ENCODE measurements around the gene PRKCE.

PRKCE gene

DNA sequence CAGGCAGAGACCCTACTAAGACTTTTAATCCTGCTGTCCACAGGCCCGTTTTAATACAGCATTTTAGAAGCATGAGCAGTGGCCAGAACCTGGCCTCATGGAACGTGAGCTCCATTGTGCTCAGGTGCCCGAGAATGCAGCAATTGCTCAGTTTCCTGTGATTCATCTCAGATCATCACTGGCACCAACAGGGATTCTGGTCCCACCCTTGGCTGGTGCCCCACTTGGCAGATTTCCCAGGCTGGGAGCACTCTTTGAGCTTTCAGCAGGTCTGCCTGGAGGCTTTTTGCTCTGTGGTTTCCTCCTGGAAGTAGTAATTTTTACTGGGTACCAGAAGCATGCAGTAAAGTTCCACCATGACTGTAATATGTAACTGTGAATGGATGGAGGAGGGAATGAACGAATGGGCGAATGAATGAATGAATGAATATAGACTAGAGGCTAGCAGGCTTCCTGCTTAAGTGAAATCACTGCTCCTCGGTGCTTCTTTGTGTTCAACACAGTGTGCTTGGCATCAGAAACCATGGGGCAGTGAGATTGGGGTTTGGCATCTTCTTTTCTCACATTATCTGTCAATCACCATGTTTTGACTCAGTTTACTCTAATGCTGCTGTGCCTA, 312.9 kb downstream of the PRKCE start:
- peak; percentile 84 for DNase-seq (ENCODE audit: low spot score)

DNA sequence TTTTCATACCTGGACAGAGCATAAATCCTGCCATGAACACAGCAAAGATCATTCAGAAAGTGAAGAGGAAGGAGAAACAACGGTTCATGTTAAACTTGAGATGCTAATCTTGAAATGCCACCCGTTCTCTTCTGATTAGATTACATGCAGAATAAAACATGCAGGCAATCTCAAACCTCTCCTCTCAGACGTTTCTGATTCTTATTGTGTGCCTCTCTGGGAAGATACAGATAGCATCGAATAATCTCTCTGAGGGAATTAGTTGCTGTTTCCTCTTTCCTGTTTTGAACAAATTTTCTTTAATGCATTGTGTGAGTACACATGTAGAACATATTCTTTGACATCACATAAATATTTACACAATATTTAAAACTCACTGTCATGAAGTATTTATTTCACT, 313.4 kb downstream of the PRKCE start:
- no peak for DNase-seq (ENCODE audit: low spot score)

DNA sequence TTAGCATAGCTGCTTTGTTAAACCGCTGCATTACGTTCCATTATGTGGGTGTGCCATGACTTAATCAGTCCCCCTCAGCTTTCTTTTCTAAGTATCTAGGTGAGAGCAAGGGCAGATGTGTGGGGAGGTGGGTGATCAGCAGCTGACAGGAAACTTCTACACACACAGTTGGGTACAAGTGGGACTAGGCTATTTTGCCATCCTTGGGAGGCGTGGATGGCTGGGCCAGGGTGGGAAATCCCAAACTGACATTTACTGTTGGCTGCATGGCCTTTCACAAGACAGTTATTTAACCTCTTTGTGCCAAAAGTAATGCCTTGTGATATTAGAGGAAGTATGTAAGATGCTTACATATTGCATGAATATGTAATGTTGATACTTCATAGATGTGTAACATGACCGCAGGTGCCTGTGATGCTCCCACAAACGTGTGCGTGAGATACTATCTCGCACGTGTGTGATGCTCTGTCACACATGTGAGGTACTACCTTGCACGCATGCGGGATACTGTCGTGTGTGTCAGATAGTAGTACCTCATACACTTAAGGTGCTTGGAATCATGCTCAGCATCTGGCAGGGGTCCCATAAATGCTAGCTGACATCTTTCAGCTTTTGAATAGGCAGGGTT, 314.5 kb downstream of the PRKCE start:
- no peak for DNase-seq (ENCODE audit: low spot score)

DNA sequence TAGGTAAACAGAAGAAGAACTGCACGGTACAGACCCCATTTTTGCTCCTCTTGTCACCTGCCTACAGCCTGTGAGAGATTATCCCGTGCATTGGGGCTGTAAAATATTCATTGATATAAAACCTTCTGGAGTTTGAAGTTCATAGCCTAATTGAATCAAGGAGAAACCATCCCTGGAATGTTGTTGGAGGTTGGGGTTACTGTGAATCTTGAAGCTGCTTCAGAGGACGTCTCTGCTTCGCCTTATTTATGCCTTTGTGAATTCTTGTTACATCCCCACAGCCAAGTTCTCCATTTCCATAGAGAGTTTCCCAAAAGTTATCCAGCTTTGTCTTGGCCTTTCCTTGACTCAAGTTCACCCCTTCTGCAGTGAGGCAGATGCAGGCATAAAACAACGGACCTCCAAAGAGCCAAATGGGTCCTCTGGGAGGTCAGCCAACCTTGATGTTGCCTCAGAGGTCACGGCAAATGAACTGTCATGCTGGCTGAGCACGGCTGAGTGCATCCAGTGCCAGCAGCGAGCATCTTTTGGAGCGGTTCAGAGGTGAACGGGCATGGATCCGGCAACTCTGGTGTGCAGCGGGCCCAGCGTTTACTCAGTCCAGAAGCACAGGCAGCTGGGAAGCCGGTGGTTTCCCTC, 317.6 kb downstream of the PRKCE start:
- DNase-seq (ENCODE audit: low spot score) = no peak

DNA sequence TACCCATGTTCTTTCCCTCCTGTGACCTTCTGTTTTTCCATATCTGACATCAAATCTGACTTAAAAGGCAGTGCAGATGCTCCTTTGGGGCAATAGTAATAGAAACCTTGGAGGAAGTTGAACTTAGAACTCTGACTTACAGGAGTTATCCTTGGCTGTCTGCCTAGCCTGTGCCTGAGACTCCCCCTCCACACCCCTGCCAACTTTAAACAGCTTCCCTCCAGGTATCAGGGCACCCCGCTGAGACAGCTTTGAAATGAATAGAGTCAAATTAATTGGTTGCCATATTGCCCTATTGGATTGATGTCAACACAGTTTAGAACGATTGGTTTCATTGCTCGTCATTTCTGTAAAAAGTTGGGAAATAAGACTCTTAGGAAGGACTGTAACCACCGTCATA, 322.0 kb downstream of the PRKCE start:
- no peak for DNase-seq (ENCODE audit: low spot score)

DNA sequence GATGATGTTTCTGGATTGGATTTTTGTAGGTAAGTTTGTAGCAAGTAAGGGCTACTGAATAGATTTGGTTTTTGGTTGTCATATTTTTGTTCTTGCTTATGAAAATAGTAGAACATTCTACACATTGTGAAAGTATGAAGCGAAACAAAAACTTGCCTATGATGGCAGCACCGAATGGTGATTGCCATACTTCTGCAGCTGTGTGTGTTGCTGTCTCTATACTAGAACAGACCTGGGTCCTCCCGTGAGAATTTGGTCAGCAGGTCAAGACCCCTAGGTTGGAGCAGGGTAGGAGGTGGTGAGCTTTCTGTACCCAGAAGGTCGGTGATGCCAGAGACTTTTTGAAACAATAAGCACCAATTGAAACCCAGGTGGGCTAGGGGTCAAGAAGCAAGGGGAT, 322.6 kb downstream of the PRKCE start:
- DNase-seq (ENCODE audit: low spot score) = no peak

DNA sequence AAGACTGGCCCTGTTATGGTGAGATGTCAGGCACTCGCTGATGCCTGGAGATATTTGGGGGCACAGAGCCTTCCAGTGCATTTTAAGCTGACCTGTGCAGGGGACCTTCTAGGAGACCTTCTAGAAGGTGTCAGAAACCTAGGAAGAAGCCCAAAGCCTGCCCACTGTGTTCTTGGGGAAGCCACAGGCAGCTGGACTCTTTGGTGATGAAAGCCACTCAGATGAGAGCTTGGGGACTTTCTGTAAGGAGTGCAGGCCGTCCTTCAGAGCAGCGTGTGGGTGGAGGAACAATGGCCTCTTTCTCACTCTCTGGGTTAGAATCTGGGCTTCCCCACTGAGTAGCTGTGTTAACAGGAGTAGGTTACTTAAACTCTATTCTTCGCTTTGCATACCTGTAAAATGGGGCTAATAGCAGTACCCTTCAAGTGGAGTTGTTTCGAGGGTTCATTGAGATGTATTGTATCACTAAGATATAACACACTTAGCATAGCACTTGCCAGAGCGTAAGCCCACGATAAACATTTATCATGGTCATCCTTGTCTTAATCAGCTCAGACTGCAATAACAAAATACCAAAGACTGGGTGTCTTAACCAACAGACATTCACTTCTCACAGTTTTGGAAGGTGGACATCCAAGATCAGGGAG, 323.4 kb downstream of the PRKCE start:
- DNase-seq (ENCODE audit: low spot score) = no peak

DNA sequence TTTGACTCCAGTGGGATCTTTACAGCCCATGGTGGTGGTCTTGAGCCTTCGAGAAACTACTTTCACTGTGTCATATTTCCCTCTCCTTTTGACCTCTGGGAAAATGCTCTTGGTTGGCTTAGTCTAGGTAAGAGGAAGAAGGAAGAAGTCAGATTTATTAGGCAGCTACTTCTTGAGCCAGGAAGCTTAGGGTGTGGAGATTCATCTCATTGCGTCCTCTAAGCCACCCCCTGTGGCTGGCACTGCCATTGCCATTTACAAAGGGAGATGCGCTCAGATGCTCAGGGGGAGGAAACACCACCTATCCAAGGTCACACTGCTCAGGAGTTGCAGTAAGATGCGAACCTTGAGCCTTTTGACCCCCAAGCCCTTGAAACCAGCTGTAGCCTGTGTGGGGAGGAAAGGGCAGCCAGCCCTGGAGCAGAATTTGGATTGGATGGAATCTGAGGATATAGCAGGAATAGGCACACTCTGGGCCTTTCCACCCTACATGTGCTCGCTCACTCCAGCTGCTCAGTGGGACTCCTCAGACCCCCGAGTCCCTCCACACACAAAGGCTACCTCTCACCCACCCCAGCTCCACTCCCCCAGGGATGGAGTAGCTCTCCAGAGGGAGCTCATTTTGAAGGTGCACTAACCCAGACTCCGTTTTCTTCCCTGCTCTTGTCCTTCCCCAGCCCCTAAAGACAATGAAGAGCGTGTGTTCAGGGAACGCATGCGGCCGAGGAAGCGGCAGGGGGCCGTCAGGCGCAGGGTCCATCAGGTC, 324.5 kb downstream of the PRKCE start:
- DNase-seq (ENCODE audit: low spot score) = no peak

DNA sequence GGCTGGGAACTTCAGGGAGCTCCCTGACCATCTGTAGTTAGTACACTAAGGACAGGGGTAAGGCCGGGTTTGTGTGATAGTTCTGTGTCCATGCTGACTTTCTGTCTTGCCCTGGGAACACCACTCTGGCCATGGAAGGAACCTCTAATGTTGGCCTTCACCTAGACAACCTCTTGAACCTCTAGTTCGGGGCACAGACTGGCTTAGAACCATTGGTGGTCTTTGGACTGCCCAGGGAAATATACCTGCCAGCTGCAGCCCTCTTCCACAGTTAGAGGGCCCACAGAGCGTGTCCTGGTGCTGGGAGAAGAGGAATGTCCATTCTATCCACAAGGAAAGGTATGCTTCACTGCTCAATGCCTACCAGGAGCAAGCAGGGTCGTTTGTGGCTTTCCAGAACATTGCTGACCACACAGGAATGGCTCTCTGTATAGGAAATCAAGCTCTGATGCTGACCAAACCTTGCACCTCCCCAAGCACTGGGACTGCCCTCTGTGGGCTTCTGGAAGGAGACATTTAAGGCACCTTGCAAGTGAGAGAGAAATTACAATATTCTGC, 326.9 kb downstream of the PRKCE start:
- DNase-seq (ENCODE audit: low spot score) = no peak

DNA sequence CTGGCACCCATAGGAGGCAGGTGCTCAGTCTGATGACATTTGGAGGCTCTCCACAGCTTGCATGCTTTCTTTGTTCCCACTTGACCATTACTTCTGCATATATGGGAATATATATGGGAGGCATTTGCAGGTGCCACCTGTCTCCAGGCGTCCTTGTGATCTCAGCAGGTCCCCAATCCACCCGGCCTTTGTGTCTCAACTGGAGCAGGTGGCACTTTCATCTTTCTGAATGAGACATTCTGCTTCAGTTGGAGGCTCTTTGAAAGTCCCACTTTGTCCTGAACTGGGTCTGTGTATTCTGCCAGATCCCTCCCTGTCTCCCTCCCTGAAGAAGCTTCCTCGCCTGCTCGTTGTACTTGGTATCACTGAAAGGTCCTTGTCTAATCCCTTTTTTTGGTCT, 327.6 kb downstream of the PRKCE start:
- DNase-seq (ENCODE audit: low spot score) = no peak

DNA sequence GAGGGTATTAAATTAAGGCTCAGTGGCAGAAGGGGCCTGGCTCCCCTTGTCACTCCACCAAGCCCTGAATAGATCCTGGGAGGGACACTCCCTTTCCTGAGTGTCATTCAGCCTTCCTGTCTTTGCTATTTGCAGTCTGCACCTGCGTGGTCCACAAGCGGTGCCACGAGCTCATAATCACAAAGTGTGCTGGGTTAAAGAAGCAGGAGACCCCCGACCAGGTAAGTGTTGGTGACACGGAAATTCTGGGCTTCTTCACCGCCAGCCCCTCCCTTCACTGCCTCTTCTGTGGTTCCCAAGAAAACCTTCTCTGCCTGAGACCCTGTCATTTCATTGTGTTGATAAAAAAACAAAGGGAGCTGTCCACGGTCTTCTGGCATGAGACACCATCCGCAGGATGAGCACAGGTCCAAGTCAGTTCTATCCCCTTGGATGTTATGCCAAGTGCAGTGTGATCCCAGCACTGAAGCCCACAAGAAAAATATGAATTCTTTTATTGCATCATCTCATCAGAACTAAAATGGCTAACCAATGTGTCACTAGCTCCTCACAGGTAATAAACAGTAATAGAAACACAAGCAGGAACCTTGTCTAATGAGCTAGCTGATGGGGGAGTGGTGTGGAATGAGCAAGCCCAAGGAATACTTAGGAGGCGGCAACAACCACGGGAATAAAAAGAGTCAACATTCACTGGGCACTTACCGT, 328.8 kb downstream of the PRKCE start:
- no peak for DNase-seq (ENCODE audit: low spot score)

DNA sequence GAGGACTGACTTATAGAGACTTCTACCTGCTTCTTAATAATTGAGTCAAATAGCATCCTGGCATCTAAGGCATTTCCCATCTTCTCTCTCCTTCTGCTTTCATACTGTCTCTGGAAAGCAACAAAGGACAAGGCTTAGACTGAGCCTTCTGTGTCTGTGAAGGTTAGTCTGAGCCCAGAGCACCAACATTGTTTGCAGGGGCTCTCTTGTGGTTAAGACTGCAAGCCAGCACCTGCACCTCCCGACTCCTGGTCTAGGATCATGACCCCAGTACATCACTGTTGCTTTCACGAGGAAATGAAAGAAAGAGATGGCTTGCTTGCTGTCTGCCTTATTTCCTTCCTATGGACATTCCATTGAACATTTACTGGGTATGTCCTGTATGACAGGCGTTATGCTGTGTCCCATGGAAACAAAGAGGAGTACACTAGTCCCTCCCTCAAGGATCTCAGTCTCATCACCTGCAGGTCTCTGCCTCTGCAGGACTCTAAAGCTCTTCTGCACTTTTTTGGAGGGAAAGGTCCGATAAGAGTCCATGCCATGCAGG, 330.0 kb downstream of the PRKCE start:
- DNase-seq (ENCODE audit: low spot score) = no peak

DNA sequence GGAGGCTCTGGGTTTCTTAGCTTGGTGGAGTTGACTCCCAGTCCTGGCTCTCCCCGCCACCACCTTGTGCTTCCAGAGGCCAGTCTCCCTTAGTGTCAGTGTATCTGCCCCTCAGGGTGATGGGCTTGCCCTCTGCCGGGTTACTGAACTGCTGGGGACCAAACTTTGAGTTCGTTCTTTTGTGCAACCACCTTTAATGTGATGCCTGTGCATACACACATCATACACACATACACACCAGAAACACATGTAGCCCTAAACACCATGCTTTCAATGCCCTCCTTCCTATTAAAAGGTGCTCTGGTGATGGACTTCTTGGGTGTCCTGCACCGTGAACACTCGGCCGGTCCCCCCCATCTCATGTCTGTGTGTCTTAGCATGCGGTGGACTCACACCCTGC, 330.6 kb downstream of the PRKCE start:
- DNase-seq (ENCODE audit: low spot score) = no peak

DNA sequence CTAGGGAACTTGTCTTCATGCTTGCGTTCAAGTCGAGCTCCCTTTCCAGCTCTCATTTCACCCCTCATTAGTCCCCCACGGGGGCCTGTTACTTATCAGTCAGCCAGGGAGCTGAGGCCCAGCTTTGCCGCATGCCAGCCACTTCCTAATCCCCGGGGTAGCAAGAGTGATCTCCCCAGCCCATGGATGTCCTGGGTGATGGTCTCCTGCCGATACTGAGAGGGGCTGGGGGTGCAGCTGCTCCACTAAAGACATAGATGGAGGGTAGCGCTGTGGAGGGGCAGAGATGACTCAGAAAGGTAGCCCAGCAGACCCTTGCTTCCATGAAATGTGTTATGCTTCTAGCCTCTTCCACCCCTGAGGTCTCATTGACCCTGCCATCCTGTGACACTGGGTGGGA, 331.7 kb downstream of the PRKCE start:
- no peak for DNase-seq (ENCODE audit: low spot score)

DNA sequence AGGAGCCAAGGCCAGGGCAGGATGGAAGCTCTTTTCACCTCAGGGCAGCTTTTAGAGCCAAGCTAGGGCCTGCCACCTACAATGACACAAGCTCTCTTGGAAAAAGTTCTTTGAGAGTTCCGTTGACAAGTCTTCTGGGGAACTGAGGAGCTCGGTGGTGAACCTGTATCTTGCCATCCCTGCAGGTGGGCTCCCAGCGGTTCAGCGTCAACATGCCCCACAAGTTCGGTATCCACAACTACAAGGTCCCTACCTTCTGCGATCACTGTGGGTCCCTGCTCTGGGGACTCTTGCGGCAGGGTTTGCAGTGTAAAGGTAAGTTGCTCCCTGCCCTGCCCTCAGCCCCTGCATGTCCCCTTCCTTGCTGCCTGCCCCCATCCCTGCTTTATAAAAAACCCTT, 332.9 kb downstream of the PRKCE start:
- DNase-seq (ENCODE audit: low spot score) = no peak

DNA sequence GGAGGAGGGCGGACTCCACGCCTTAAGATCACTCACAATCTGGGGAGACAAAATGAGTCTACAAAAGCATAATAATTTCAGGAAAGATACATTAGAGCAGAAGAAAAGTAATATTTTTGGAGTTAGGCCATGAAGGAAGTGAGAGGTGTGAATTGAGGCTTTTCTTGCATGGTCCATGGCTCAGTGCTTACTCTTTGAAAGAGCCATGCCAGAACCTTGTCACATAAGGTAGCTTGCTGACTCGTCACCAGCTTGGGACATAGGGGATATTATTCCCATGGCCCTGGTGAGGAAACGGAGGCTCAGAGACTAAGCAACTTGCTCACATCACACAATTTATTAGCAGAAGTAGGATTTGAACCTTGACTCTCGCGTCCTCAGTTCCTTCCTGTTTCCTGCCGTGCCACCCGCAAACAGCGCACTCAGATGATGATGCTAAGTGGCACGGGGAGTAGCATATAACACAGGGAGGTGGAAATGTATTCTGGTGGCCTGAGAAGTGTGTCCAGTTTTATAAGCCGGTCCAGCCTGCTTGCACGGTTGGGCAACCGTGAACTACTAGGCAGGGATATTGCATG, 333.5 kb downstream of the PRKCE start:
- DNase-seq (ENCODE audit: low spot score) = no peak

DNA sequence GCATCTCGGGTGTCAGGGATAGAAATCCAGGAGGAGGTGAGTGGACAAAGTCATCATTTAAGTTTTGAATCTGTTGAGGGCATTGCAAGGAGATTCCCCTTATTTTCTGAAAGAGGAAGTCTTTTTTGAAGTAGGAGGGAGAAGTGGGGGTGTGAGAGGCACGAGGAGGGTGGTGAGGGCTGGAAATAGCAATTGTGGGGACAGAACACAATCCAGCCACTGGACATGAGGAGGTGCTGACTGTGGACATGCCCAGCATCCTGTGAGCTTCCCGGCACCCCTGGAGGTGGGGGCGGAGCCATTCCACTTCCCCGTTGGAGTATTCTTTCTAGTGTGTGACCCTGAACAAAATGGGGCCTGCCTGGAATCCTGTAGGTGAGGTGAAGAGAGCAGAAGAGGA, 335.0 kb downstream of the PRKCE start:
- no peak for DNase-seq (ENCODE audit: low spot score)

DNA sequence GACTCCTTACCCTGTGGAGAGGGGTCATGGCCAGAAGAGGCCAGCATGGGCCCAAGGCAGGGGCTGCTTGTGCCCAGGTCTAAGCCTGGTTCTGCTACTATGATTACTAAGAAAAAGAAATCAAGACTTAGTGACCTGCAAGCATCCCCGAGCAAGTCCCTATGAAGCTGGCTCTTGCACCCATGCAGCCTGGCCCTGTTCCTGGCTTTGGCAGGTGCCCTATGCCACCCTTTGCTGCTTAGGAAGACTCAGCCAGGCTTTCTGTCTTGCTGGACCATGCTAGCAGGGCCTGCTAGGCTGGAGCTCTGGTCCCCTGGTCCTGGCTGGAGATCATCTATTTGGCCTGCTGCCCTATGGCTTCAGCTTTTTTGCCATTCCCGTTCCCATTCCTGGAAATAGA, 336.4 kb downstream of the PRKCE start:
- DNase-seq (ENCODE audit: low spot score) = peak; percentile 57

DNA sequence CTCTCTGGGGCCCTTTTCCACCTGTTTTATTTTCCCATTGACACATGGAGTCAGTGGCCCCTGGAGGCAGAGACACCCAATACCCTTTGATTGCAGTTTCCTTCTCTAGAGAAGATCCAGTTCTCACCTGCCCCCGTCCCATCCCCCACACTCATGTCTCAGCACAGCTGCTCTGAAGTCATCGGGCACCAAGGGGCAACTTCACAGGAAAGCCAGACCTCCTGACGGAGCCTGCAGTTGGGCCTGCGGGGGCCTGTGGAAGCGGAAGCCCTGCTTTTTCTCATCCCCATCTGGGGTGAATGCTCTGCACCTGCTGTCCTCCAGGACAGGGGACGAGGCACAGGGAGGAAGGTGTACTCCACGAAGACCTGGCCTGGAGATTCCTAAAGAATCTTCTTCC, 337.4 kb downstream of the PRKCE start:
- no peak for DNase-seq (ENCODE audit: low spot score)

DNA sequence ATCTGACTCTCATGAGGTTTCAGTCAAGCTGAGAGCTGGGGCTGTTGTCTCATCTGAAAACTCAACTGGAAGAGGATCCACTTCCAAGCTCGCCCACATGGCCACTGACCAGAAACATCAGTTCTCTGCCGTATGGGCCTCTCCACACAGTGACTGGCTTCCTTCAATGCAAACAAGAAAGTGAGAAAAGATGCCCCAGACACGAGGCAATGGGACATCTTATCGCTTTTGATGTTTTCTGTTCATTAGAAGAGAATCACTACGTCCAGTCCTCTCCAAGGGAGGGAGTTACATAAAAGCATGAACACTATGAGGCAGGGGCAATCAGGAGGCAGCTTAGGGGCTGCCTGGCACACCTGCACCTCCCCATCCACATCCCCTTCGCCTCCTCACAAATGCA, 338.7 kb downstream of the PRKCE start:
- DNase-seq (ENCODE audit: low spot score) = no peak
